A673 (cell line): ENCODE measurements around the gene ITGB6. TPM values are rescaled to one million over a fixed set of nuclear protein-coding genes. Genes with fewer than 3 reads are reported as not detected.

Source experiments
- BruUV-seq: library from RNA; stranded (reverse); fragments of 400-500 nt; replicated peaks from 2 replicates; lab custom pipeline; 2021; lab: Mats Ljungman, UMichigan
- CTCF ChIA-PET: fragments of 300-600 bp; sonication (Branson Sonifier 250); formaldehyde crosslinking; loops from one replicate; lab custom pipeline; 2022; ENCODE audit warnings: antibody characterized with exemption; lab: Charles Lee
- POLR2A ChIA-PET: fragments of 300-600 bp; sonication (Branson Sonifier 250); formaldehyde crosslinking; loops from one replicate; lab custom pipeline; 2022; ENCODE audit warnings: antibody characterized with exemption; ENCODE audit not compliant: low non-redundant PET; lab: Charles Lee
- DNase-seq: peaks from one replicate; pipeline ENCODE4 v3.0.0-alpha.2; 2015; ENCODE audit warnings: low spot score
- H3K27ac ChIP-seq: fragments of 200-600 bp; sonication (generic); 2 replicates; pipeline ENCODE4 v1.5.1; 2016; ENCODE audit warnings: mixed run types, low read depth, mild to moderate bottlenecking, mixed read lengths, antibody characterized with exemption, low read length; ENCODE audit not compliant: poor library complexity, severe bottlenecking
- H3K27me3 ChIP-seq: fragments of 200-600 bp; sonication (generic); replicated peaks from 2 replicates; pipeline ENCODE4 v1.6.1; 2017; ENCODE audit warnings: mixed run types, low read depth, mild to moderate bottlenecking, mixed read lengths, antibody characterized with exemption, low read length; ENCODE audit not compliant: insufficient read depth, poor library complexity
- H3K36me3 ChIP-seq: fragments of 200-600 bp; sonication (generic); 2 replicates; pipeline ENCODE4 v1.6.1; 2016; ENCODE audit warnings: mixed run types, mild to moderate bottlenecking, mixed read lengths, antibody characterized with exemption, low read length; ENCODE audit not compliant: insufficient read depth, poor library complexity, severe bottlenecking
- H3K4me1 ChIP-seq: fragments of 200-600 bp; sonication (generic); 2 replicates; pipeline ENCODE4 v1.6.1; 2017; ENCODE audit warnings: mixed run types, mild to moderate bottlenecking, mixed read lengths, antibody characterized with exemption, low read length; ENCODE audit not compliant: insufficient read depth, poor library complexity, severe bottlenecking
- H3K4me3 ChIP-seq: fragments of 200-600 bp; sonication (generic); 2 replicates; pipeline ENCODE4 v1.5.1; 2016; ENCODE audit warnings: low read depth, mixed run types, mild to moderate bottlenecking, mixed read lengths, low read length; ENCODE audit not compliant: poor library complexity, severe bottlenecking
- H3K9me3 ChIP-seq: fragments of 200-600 bp; sonication (generic); 2 replicates; pipeline ENCODE4 v1.6.1; 2016; ENCODE audit warnings: mixed run types, low read depth, mild to moderate bottlenecking, mixed read lengths, antibody characterized with exemption, low read length; ENCODE audit not compliant: poor library complexity, severe bottlenecking
- CTCF ChIP-seq: fragments of 300-800, 200-600 bp; sonication (generic); conservative IDR thresholded peaks from 2 replicates; pipeline ENCODE4 v1.5.1; 2017; ENCODE audit warnings: low read depth, mild to moderate bottlenecking, antibody characterized with exemption, low read length, moderate library complexity, mixed read lengths
- EZH2 ChIP-seq: fragments of 200-600 bp; sonication (generic); IDR thresholded peaks from 2 replicates; pipeline ENCODE4 v1.6.1; 2017; ENCODE audit warnings: borderline replicate concordance, low read depth, mild to moderate bottlenecking, mixed read lengths, antibody characterized with exemption, low read length; ENCODE audit not compliant: poor library complexity, severe bottlenecking
- intact Hi-C: fragments of 100-400 bp; cut with micrococcal nuclease; formaldehyde crosslinking; loops from one replicate; pipeline ENCODE4 v1.10.0; 2022; ENCODE audit not compliant: unreplicated experiment
- total RNA-seq: library from RNA; stranded (reverse); gene quantifications from 2 replicates; pipeline ENCODE4 v1.2.3, GENCODE V29; 2021

ITGB6 gene
- total RNA-seq, 1 experiment from 2014 or later = not detected

- Histone ChIP-seq H3K4me3 (no peak overlapping the region), H3K9me3 (no peaks in the 10 kb centered on the region), H3K27me3 (no peaks in the 10 kb centered on the region), H3K4me1 (no peaks in the 10 kb centered on the region), H3K27ac (no peak overlapping the region), H3K36me3 (no peaks in the 10 kb centered on the region)
- intact Hi-C loops = no loop called here
- TF ChIP-seq CTCF = no peak
- TF ChIP-seq EZH2 = no peak
- POLR2A ChIA-PET = no interaction called here
- CTCF ChIA-PET = interaction anchor here (1.2 to 1.7 kb wide), 4 partner anchors 861 to 955 kb away, joined by 7 to 10 read pairs (median 8); no protein-coding TSS in a partner anchor
- DNase-seq = no peak
- BruUV-seq = no TSS peak
These were observed 90.8 kb downstream of the ITGB6 start for GRCh38 chr2:160109243-160109642.

GRCh38 chr2:160108646-160109045 lies 91.4 kb downstream of the ITGB6 start:
- no peaks in the 10 kb centered on the region for H3K27me3 ChIP-seq
- no peak for DNase-seq
- no peak overlapping the region for H3K4me3 ChIP-seq
- H3K9me3 ChIP-seq = no peaks in the 10 kb centered on the region
- no peak overlapping the region for H3K27ac ChIP-seq
- CTCF ChIA-PET = interaction anchor here (1.7 kb wide), 1 partner anchor 955 kb away, joined by 8 read pairs; no protein-coding TSS in a partner anchor
- H3K4me1 ChIP-seq = no peaks in the 10 kb centered on the region
- TF ChIP-seq EZH2 = no peak
- TF ChIP-seq CTCF = no peak
- intact Hi-C loops = no loop called here
- no TSS peak for BruUV-seq
- no peaks in the 10 kb centered on the region for H3K36me3 ChIP-seq
- POLR2A ChIA-PET = no interaction called here

- POLR2A ChIA-PET = no interaction called here
- intact Hi-C loops = no loop called here
- H3K27ac ChIP-seq = no peak overlapping the region
- DNase-seq = no peak
- H3K27me3 ChIP-seq = peaks cover 2% of the 10 kb centered on the region
- BruUV-seq = no TSS peak
- no peaks in the 10 kb centered on the region for H3K9me3 ChIP-seq
- CTCF ChIA-PET = no interaction called here
- TF ChIP-seq EZH2 = no peak
- no peak for TF ChIP-seq CTCF
- no peaks in the 10 kb centered on the region for H3K36me3 ChIP-seq
- H3K4me1 ChIP-seq = no peaks in the 10 kb centered on the region
- no peak overlapping the region for H3K4me3 ChIP-seq
These were observed 94.7 kb downstream of the ITGB6 start for GRCh38 chr2:160105366-160105765.
